NCI-H2196 (cell line): ENCODE data around the gene PLXDC2.

Source experiments
- DNase-seq: peaks from one replicate; lab custom pipeline; 2025; ENCODE audit not compliant: unreplicated experiment; lab: John Stamatoyannopoulos, UW

The PLXDC2 gene

GRCh38 chr10:20247891-20248708, 431.9 kb downstream of the PLXDC2 start:
- no peak for DNase-seq

GRCh38 chr10:20254078-20254477, 437.8 kb downstream of the PLXDC2 start:
- DNase-seq, result no peak

- no peak for DNase-seq
These were observed 438.3 kb downstream of the PLXDC2 start for GRCh38 chr10:20254497-20254896.

DNA sequence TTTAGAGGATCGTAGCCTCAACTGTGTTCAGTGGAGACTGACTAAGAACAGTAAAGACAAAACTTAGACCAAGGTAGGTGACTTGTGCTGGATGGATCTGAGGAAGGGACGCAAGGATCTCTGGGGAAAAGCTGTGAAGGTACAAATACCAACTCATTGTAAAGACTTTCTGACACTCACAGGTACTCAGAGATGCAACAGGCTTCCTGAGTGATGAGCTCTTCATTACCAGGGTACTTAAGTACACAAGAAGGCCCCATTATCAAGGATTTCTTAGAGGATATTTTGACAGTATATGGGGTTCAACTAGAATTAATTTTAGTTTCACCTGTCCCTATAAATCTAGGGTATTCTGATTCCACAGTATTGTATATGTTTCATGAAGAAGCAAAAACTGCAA, 440.7 kb downstream of the PLXDC2 start:
- no peak for DNase-seq

DNA sequence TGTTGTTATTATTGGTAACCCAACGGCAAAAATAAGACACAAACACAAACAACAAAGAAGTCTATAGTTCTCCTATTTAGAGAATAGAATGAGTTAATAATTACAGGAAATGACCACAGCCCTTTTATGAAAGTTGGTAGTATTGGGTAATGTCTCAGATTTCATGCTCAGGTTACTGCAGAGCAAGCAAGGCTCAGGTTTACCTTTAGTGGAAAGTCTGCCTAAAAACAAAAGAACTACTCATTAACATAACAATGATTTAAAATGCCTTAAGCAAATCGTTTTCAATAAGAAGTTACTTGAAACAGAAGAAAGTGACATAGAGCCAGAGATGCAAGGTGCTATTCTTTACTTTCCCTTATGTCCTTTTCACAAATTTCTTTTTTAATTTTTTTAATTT, 441.2 kb downstream of the PLXDC2 start:
- DNase-seq, result no peak

DNA sequence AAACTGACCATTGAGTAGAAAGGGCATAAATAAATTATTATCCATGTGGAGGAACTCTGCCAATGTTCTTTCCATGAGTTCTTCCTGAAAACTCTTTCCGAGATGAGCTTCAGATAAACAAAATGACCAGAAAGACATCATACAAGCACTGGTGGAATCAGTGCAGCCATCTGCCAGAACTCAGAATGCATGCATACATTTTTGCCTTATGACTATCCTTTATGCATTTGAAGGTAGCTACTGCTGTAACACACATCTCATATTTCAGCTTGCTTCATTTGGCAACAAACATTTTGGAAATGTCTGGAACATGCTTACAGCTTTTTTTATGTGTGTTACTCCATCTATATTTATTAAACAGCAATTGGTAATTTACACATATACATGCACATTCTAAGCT, 448.9 kb downstream of the PLXDC2 start:
- DNase-seq, result no peak

DNA sequence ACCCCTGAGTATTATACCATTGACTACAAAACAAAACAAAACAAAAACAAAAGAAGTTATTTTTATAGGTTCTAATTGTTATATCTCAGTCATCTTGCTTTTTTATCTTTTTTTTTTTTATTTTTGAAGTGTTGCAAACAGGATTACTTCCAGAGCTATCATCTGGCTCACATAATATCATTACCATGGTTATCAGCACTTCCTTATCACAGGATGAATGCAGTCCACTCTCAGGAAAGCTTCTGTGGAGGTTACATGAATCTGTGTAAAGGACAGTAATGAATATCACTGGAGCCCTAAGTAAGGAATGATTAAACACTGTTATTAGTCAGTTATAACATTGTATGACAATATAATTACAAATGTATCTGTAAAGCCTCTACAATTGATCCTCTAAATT, 451.5 kb downstream of the PLXDC2 start:
- no peak for DNase-seq

DNA sequence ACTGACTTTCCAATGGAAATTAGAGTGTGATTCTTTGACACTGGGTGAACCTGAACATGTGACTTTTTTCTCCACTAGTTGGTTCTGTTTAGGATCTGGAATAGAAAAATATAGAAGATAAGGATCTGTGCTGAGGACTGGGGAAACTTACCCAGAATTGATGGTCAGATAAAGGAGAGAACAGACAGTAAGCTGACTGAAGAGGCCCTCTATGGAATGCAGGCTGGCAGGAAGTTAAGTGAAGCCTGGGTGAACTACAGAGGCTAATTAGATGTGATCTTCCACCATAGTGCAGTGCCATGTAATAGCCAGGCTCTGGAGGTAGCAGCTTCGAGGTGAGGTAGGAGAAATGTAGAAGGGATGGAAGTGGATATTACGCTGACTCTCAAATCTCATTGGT, 455.3 kb downstream of the PLXDC2 start:
- DNase-seq, result no peak

GRCh38 chr10:20272608-20273007, 456.4 kb downstream of the PLXDC2 start:
- no peak for DNase-seq

GRCh38 chr10:20274571-20274970, 458.3 kb downstream of the PLXDC2 start:
- DNase-seq, result no peak

GRCh38 chr10:20276127-20276979, 460.1 kb downstream of the PLXDC2 start:
- DNase-seq, result no peak

DNA sequence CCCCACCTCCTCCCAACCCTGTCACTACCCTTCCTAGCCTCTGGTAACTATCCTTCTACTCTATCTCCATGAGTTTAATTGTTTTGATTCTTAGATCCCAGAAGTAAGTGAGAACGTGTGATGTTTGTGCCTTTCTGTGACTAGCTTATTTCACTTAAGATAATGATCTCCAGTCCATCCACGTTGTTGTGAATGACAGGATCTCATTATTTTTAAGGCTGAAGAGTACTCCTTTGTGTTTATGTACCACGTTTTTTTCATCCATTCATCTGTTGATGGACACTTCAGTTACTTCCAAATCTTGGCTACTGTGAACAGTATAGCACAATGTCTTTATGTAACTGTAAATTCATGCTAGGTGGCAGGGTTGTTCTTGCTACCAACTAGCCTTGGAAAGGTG, 461.6 kb downstream of the PLXDC2 start:
- no peak for DNase-seq

- DNase-seq, result no peak
These were observed 465.3 kb downstream of the PLXDC2 start for GRCh38 chr10:20281579-20281978.

DNA sequence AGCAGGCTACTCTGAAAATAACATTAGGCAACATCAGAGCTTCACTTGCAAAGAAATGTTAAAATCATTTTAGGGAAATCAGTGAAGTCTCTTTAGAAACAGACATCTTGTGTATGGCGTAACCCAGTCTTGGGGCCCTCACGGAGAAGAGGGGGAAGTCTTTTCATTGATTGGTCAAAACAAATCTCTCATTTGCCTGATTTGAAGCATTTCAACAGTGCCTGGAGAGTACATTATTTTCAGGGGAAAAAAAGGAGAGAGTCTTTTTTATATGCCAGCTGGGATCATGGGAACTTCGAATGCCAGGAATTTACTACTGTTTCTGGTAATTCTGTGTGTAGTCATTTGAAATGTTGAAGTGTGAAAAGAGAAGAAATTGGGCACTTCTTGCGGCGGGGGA, 471.4 kb downstream of the PLXDC2 start:
- DNase-seq, result no peak

DNA sequence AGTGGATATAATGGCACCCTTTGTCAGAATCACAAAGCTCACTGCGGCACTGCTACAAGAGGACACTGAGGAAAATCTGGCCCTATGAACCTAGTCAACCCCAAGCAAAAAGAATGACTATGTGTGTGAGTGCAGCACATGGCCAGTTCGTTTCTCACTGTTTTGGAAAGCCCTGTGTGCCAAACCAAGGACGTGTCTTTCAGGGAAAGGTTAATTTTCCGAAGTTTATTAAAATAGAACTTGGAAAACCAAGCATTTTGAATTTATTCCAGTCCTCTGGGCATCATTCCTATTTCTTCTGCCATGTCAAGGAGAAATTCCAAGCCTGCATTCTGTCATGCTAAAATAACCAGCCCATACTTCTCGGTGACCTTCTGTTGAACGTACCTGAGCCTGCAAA, 471.8 kb downstream of the PLXDC2 start:
- no peak for DNase-seq

- DNase-seq, result no peak
These were observed 473.0 kb downstream of the PLXDC2 start for GRCh38 chr10:20289070-20289828.

DNA sequence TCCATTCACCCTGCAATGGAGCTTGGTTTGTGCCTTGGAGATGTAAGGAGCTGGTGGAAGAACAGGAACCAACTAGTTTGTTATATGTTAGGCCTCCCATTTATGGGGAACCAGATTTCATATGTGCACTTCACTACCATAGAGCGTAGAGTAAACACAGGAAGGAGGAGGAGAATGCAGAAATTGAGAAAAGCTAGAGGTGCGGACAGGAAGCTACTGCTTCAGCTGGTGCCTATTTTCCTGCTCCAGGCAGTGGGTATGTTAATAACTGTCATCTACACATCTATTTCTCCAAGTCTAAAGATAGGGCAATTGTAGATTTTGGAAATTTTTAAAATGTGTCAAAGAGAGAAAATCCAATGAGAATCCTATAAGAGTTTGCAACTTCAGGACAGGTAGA, 482.2 kb downstream of the PLXDC2 start:
- no peak for DNase-seq

DNA sequence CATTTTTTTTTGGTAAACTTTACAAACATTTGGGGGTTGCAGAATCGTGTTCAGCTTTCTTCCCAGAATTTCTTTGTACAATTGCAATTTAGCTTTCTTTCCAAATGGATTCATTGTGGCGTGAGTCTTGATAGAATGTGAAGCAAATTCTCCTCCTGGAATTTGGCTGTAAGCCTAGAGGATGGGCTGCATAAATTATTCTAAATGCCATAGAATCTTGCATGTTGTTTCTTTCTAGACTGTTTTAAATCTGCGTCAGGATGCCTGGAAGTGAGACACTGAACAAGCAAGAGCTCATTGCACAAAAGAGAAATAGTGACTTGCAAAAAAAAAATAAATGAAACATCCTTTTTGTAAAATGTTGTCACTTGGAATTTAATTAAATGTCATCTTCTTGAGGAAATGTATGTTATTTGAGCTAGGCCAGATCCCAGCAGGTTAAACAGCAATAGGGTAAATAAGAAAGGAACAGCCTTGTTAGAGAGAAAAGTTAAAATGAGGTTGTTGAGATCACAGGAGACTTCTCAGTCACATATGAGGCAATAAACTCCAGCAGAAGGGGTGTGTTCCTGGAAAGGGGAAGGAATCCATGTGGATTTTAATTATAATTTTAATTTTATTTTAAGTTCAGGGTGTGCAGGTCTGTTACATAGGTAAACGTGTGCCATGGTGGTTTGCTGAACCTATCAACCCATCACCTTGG, 483.0 kb downstream of the PLXDC2 start:
- no peak for DNase-seq

GRCh38 chr10:20300735-20301134, 484.5 kb downstream of the PLXDC2 start:
- DNase-seq, result no peak

DNA sequence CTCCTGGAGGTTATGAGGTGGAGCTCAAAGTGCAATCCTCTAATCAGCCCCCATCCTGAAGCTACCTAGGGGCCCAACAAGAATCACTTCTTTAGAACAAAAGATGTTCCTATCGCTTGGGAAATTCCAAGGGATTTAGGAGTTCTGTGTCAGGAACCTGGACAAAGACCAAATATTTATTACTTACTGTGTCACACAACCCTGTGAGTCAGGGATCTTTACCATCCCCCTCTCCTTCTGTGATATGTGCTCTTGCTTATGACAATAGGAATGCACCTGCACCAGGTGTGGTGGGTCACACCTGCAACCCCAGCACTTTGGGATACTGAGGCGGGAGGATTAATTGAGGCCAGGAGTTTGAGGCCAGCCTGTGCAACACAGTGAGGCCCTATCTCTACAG, 485.8 kb downstream of the PLXDC2 start:
- no peak for DNase-seq
